ENCODE data around the gene CACNG7.

Gene CACNG7

DNA sequence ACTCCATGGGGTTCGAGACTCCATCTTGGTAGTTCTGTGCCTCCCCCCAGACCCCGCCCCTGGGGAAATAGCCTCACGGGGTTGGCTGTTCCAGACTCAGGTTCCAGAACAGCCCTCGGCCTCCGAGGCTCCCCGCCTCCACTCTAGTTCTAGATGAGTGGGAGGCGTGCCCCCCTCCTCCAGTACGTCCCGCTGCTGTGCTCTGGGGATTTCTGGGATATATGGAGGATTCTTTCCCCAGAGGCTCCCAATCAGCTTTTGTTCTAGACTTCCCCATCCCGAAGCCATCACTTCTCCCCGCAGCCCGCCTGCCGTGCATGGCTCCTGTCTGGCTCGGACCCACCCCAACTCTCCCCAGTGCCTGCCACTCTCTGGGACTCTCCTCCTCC is 1.9 kb upstream of the CACNG7 start:
- Histone ChIP-seq H3K27ac (ENCODE audit: low read length) (no peak overlapping the region), H2AFZ (ENCODE audit: low read depth, low read length) (no peak overlapping the region), H3K79me2 (ENCODE audit: insufficient read depth, low read length) (no peaks in the 10 kb centered on the region), H3K4me2 (ENCODE audit: insufficient read depth, low read length) (no peak overlapping the region), H3K27me3 (ENCODE audit: insufficient read depth, low read length, poor library complexity) (no peaks in the 10 kb centered on the region), H3K9ac (ENCODE audit: low read depth, low read length) (no peak overlapping the region), H3K36me3 (ENCODE audit: insufficient read depth, low read length) (no peaks in the 10 kb centered on the region), H3K9me3 (ENCODE audit: insufficient read depth, low read length, severe bottlenecking) (no peaks in the 10 kb centered on the region), H3K4me1 (ENCODE audit: insufficient read depth, low read length) (no peaks in the 10 kb centered on the region), H3K4me3 (ENCODE audit: low read depth in 1 of 2, low read length in 2 of 2) (no peak overlapping the region), H4K20me1 (ENCODE audit: insufficient read depth, low read length) (no peaks in the 10 kb centered on the region)
- no peak for TF ChIP-seq EZH2 (IDR thresholded peaks at IDR 0.05; ENCODE audit: borderline replicate concordance, low read depth, low read length, severe bottlenecking)
- TF ChIP-seq, protein P1, sequence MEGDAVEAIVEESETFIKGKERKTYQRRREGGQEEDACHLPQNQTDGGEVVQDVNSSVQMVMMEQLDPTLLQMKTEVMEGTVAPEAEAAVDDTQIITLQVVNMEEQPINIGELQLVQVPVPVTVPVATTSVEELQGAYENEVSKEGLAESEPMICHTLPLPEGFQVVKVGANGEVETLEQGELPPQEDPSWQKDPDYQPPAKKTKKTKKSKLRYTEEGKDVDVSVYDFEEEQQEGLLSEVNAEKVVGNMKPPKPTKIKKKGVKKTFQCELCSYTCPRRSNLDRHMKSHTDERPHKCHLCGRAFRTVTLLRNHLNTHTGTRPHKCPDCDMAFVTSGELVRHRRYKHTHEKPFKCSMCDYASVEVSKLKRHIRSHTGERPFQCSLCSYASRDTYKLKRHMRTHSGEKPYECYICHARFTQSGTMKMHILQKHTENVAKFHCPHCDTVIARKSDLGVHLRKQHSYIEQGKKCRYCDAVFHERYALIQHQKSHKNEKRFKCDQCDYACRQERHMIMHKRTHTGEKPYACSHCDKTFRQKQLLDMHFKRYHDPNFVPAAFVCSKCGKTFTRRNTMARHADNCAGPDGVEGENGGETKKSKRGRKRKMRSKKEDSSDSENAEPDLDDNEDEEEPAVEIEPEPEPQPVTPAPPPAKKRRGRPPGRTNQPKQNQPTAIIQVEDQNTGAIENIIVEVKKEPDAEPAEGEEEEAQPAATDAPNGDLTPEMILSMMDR (IDR thresholded peaks at IDR 0.05; ENCODE audit: borderline replicate concordance, extremely low read depth, low read length, poor library complexity, severe bottlenecking) = no peak
- ATAC-seq (ENCODE audit: insufficient read depth, low read depth) = no peak
- DNase-seq = no peak

DNA sequence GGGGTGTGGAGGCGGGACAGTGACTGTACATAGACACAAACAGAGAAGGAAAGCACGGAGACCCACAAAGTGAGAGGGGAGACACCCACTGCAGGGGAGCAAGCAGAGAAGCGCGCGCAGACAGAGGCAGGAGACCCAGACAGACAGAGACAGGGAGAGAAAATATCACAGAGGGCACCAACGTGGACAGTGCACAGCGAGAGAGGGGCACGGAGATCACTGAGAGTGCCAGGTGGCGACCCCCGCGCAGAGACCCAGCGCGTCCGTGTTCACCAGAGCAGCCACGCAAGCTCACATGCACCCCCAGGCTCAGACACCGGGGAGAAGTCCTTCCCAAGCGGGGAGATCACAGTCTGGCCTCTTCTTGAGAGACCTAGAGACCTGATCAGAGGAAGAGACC is 1.4 kb upstream of the CACNG7 start:
- no peaks in the 10 kb centered on the region for H3K27me3 ChIP-seq (ENCODE audit: insufficient read depth, low read length, poor library complexity)
- no peaks in the 10 kb centered on the region for H3K79me2 ChIP-seq (ENCODE audit: insufficient read depth, low read length)
- no peak overlapping the region for H3K9ac ChIP-seq (ENCODE audit: low read depth, low read length)
- H3K9me3 ChIP-seq (ENCODE audit: insufficient read depth, low read length, severe bottlenecking) = no peaks in the 10 kb centered on the region
- ATAC-seq (ENCODE audit: insufficient read depth, low read depth) (no peak), DNase-seq (no peak)
- no peak overlapping the region for H3K4me3 ChIP-seq (ENCODE audit: low read depth in 1 of 2, low read length in 2 of 2)
- no peak overlapping the region for H3K27ac ChIP-seq (ENCODE audit: low read length)
- TF ChIP-seq, protein P1 (IDR thresholded peaks at IDR 0.05; ENCODE audit: borderline replicate concordance, extremely low read depth, low read length, poor library complexity, severe bottlenecking) = no peak
- no peak for TF ChIP-seq EZH2 (IDR thresholded peaks at IDR 0.05; ENCODE audit: borderline replicate concordance, low read depth, low read length, severe bottlenecking)
- H2AFZ ChIP-seq (ENCODE audit: low read depth, low read length) = no peak overlapping the region
- H3K4me2 ChIP-seq (ENCODE audit: insufficient read depth, low read length) = no peak overlapping the region
- H4K20me1 ChIP-seq (ENCODE audit: insufficient read depth, low read length) = no peaks in the 10 kb centered on the region
- no peaks in the 10 kb centered on the region for H3K36me3 ChIP-seq (ENCODE audit: insufficient read depth, low read length)
- H3K4me1 ChIP-seq (ENCODE audit: insufficient read depth, low read length) = no peaks in the 10 kb centered on the region

DNA sequence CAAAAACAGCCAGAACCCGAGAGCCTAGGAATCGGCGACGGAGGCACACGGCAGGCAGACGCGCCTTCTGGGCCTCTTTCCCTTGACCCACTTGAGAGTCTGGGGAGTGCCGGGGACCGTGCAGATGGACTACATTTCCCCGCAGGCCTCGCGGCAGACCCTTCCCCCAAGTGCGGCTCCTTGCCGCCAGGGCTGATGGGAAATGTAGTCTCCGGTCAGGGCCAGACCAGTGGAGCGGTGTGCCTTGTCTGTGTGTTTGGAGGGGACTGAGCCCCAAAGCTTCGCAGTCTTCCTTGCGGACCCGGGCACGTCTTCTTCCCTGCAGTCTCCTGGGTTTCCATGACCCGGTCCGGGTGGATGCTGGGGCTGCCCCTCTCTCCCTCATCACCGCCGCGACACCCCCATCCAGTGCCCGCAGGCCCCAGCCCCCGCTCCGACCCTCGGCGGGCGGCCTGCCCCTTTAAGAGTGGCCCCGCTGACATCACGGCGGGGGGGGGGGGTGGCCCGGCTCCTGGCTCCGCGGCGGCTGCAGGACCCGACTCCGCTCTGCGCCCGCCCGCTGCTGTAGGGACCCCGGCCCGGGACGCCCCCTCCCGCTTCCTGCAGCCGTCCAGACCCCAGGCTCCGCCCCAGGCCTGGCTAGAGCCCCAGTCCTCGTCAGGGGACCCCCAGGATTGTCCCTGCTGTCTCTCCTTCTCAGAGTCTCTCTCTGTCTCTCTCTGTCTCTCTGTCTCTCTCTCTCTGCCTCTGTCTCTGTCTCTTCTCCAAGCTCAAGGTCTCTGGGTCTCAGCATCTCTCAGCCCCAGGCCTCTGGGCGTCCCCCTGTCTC is 758 bp upstream of the CACNG7 start:
- ATAC-seq (ENCODE audit: insufficient read depth, low read depth) = no peak
- H3K27ac ChIP-seq (ENCODE audit: low read length) = no peak overlapping the region
- no peak for DNase-seq
- H3K4me3 ChIP-seq (ENCODE audit: low read depth in 1 of 2, low read length in 2 of 2) = no peak overlapping the region
- no peak overlapping the region for H3K9ac ChIP-seq (ENCODE audit: low read depth, low read length)
- H3K36me3 ChIP-seq (ENCODE audit: insufficient read depth, low read length) = no peaks in the 10 kb centered on the region
- H3K9me3 ChIP-seq (ENCODE audit: insufficient read depth, low read length, severe bottlenecking) = no peaks in the 10 kb centered on the region
- no peak for TF ChIP-seq EZH2 (IDR thresholded peaks at IDR 0.05; ENCODE audit: borderline replicate concordance, low read depth, low read length, severe bottlenecking)
- TF ChIP-seq, protein P1 (IDR thresholded peaks at IDR 0.05; ENCODE audit: borderline replicate concordance, extremely low read depth, low read length, poor library complexity, severe bottlenecking) = no peak
- H3K27me3 ChIP-seq (ENCODE audit: insufficient read depth, low read length, poor library complexity) = no peaks in the 10 kb centered on the region
- no peak overlapping the region for H2AFZ ChIP-seq (ENCODE audit: low read depth, low read length)
- no peaks in the 10 kb centered on the region for H4K20me1 ChIP-seq (ENCODE audit: insufficient read depth, low read length)
- H3K79me2 ChIP-seq (ENCODE audit: insufficient read depth, low read length) = no peaks in the 10 kb centered on the region
- no peaks in the 10 kb centered on the region for H3K4me1 ChIP-seq (ENCODE audit: insufficient read depth, low read length)
- H3K4me2 ChIP-seq (ENCODE audit: insufficient read depth, low read length) = no peak overlapping the region
